Ovary (tissue), 3 donors: ENCODE data around the gene PSMG4.

ENCODE experiments used
- EP300 ChIP-seq: sonication (generic); formaldehyde crosslinking; IDR thresholded peaks from one replicate; pipeline ENCODE4 v1.6.1; 2017; ENCODE audit warnings: antibody characterized with exemption
- TF ChIP-seq, protein P1 (sequence below), 3 donors: fragments of 450-650 bp in 2 of 3; fragments of 200-600 bp in 1 of 3; IDR thresholded peaks; one replicate each; pipeline versions ENCODE4 v1.5.1 to v1.8.0; 2016 to 2022; ENCODE audit warnings: antibody characterized with exemption in 3 of 3, mild to moderate bottlenecking in 1 of 3
- donor health status: DM: no; HTN: no; CAD: no.

GRCh38 chr6:3281631-3282475 is 23.1 kb downstream of the PSMG4 start:
- no peak for TF ChIP-seq EP300
- TF ChIP-seq, protein P1, sequence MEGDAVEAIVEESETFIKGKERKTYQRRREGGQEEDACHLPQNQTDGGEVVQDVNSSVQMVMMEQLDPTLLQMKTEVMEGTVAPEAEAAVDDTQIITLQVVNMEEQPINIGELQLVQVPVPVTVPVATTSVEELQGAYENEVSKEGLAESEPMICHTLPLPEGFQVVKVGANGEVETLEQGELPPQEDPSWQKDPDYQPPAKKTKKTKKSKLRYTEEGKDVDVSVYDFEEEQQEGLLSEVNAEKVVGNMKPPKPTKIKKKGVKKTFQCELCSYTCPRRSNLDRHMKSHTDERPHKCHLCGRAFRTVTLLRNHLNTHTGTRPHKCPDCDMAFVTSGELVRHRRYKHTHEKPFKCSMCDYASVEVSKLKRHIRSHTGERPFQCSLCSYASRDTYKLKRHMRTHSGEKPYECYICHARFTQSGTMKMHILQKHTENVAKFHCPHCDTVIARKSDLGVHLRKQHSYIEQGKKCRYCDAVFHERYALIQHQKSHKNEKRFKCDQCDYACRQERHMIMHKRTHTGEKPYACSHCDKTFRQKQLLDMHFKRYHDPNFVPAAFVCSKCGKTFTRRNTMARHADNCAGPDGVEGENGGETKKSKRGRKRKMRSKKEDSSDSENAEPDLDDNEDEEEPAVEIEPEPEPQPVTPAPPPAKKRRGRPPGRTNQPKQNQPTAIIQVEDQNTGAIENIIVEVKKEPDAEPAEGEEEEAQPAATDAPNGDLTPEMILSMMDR (IDR thresholded peaks at IDR 0.05), result no peak
